SK-MEL-5 (cell line): Measurements from ENCODE around the gene ZBTB16. TPM values are rescaled to one million over a fixed set of nuclear protein-coding genes. Genes with fewer than 3 reads are reported as not detected.
A peak's percentile ranks its signal among the peaks of the same experiment; 100 is the strongest.

ENCODE experiments used
- DNase-seq: peaks from one replicate; pipeline ENCODE4 v3.0.0-alpha.2; 2016; ENCODE audit warnings: low read depth, low spot score
- in situ Hi-C: cut with HindIII; loops from 2 replicates; pipeline ENCODE4 v1.10.0; 2016; ENCODE audit warnings: low sequenced_read_pairs, high pct_unique_total_duplicates, low pct_unique_long_range_greater_than_20kb
- total RNA-seq: library from RNA; depleted of rRNA; stranded (reverse); fragments of >200 nt; shearing (Covaris generic); gene quantifications from 2 replicates; pipeline ENCODE4 v1.2.3, GENCODE V29; 2014

Gene ZBTB16
- total RNA-seq, 1 experiment from 2014 or later = not detected

DNA sequence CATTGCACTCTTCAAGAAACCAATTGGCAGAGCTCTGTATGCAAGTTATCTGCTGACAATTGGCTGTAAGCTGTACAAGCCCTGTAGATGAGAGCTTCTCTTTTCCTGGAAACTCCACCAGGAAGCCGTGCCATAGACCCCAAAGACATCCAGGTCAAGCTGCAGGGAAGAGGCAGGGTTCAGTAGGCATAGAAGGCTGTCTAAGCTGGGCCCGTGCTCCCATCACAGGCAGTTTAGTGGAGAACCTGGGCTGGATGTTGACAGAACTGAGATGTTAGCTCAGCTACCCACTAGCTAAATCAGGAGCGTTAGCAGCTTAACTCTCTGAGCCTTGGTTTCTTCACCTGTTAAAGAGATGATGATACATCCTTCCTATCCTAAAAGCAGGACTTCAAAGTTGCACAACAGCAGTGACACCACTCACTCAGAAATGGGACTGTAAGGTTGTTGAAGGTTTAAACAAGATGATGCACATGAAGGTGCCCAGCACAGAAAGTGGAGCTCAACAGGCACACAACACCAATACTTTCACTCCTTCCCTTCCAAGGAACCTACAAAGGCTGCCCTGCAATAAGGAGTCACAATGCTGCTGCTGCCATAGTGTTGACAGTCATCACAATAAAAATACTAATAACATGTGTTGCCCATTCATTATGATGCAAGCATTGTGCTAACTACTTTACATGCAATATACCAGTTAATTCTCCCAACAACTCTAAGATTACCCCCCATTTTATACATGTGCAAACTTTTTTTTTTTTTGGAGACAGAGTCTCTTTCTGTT is 115.4 kb downstream of the ZBTB16 start:
- in situ Hi-C loops = no loop called here
- no peak for DNase-seq

DNA sequence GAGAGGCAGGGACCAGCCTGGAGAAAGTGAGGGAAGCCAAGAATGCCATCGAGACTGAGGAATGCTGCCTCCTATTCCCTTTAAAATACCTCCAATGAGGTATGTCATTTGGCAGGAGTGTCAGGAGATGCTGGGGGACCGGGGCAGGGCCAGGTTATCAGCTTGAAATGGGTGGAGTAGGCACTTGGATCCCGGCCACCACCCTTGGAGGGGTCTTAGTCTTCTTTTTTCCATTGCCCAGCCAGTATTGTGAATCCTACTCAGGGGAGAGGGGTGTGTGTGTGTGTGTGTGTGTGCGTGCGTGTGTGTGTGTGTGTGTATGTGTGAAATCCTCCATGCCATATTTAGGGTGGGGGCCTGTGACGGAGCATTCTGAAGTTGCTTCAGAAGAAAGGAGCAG is 116.2 kb downstream of the ZBTB16 start:
- DNase-seq = no peak
- in situ Hi-C loops = no loop called here

DNA sequence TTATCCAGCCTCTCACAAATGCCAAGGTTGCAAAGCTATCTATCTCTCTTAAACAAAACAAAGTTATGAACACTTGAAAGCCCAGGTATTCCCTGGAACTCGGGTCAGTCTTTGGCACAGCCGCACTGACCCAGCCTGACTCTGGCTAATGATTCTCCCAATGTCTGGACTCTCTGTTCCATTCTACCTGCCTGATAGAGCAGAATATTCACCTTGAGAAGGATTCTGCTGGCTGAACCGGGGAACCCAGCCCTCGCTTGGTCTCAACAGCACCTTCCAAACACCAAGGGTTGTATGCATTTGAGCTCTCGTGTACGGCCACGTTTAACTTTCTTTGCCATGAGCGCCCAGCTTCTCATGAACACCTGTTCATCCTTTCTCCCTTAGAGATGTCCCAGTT is 116.8 kb downstream of the ZBTB16 start:
- DNase-seq = no peak
- in situ Hi-C loops = no loop called here

DNA sequence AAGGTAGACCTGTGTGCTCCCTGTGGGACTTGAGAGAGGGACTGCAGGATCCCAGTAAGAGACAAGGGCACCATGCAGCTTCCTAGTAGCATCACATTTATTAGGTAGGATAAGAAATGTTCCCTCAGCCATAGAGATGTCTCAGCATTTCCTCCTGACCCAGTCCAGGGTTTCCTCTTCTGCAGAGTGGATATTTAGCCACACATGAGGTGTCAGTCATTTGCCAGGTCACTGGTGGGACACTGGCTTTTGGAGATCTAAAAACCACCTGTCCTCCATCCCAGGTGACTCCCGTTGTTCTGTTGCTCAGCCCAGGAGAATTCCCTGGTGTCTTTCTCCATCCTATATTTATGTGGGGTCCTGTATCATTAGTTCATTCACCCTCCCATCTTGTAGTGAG is 119.1 kb downstream of the ZBTB16 start:
- no peak for DNase-seq
- in situ Hi-C loops = no loop called here

DNA sequence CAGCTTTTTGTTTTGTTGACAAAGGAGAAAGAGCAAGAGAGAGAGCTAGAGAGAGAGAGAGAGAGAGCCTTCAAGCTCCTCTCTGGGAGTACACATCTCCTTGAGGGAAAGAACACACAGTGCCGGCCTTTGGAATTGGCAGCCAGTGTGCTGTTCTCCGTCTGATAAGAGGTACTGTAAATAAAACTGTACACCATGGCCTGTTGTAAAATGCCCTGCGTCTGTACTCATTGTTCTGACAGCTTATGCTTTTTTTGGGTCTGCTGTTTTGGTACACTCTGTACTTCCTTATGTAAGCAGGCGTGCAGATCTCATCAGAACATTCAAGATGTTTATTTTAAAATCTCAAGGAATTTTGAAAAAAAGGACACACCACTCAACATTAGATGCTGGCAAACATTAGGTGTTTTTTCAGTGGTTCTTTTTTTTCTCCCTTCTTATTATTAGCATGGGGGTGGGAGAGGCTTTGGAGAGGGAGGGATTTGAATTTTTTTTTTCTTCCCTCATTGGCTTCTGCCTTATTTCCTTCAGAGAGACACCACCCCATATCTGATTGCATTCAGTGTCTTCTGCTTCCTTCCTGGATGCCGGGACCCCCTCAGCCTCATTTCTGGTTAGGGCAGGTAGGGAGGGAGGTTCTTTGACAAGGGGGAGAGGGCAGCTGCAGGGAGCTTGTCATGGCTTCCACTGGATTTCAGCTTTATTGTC is 119.9 kb downstream of the ZBTB16 start:
- in situ Hi-C loops = no loop called here
- no peak for DNase-seq

DNA sequence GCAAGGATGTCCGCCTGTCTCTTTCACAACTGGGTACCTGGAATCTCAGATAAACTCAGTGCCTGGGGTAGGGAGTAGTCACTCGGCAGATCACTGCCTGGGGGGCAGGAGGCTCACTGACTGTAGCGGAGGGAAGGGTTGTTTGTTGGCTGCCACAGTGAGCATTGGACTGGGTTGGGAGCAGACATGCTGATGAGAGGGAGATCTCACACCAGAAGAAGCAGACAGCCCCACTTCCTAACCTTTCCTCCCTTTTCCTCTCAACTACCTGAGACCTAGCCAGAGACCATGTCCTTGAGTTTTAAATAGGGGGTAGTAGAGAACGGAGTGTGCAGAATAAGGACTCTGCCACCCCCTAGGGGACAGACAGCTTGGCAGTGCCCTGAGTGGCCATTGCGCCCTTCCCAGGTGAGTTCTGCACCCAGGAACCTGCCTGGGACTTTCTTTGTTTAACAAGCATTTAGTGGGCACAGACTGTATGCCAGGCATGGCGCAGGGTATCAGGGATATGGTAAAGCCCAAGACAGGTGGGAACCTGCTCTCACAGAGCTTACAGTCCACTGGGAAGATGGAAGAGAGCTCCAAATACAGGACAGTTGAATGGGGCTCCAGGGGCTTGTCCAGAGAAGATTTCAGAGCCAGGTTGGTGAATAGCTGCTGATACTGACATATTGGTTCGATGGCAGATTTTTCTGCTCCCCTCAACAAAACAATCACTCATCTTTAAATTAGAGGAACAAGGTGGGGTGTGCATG is 121.0 kb downstream of the ZBTB16 start:
- peak; percentile 15 for DNase-seq
- in situ Hi-C loops = no loop called here

DNA sequence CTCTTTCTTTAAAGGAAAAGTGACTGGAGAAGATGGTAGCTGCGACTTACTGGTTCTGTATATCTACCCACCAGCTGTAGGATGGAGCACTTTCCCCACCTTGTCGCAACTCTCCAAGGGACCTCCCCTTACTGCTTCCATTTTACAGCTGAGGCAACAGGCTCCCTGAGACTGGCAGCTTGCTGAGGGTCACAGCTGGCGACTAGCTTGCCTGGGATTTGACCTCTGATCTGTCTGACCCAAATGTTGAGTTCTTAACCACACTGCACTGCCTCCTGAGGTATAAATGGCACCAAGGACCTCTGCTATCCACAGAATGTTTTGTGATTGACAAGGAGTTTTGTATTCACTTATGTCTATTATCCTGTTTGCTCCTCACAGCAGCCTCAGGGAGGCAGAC is 121.7 kb downstream of the ZBTB16 start:
- in situ Hi-C loops = no loop called here
- DNase-seq = no peak

DNA sequence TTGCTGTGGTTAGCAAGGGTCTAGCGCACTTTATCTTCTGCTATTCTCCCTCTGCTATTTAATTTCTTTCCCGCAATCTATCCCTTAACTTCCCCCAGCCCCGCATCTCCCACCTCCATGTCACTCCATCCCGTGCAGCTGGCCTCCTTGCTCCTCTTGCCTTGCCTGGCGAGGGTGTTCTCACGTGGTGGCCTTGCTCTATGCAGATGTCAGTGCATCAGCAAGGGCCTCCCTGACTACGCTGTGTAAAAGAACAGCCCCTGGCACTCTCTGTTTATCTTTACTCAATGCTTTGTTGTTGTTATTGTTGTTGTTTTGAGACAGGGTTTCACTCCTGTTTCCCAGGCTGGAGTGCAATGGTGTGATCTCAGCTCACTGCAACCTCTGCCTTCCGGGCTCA is 122.2 kb downstream of the ZBTB16 start:
- in situ Hi-C loops = no loop called here
- DNase-seq = no peak

DNA sequence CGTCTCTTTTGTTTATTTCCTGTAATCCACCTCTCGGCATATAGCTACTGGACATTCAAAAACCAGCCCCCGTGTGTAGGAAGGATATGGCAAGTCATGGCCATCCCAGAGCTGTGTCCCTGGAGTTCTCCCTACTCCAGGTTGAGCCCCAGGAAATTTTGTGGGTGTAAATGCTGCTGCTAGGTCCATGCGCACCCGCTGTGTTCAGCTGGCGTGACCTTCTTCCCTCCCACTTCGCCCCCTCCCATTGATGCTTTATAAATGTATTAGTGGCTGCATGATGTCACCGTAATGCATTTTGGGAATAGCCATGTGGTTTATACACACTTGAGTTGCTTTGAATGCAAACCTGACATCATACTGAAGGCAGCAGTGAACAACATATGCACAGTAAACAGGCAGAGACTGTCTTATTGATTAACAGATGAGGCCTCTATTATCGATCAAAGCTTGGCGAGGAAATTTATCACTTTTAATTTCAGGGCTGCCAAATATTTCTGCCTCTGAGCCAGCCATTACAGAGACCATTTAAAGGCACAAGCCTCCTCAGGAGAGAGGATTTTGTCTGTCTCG is 123.0 kb downstream of the ZBTB16 start:
- in situ Hi-C loops = no loop called here
- no peak for DNase-seq

DNA sequence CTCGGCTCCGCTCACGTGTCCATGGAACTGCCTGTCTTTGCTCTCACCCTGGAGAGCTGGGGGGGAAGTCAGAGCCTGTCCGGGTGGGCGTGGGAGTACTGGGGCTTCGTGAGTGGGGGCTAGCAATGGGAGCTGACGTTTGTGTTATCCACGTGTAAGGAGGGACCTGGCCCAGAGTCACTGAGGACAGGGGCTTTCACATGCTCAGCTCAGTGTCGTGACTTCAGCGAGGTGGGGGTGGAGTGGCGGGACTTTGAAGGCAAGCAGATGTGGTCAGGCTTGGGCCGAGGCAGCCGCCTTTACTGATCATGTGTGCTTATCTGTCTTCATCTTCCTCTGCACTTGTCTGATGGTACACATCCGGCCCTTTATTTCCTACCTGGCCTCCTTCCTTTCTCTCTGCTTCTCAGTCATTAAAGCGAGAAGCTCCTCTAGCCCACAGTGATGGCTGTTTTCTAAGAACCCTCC is 123.6 kb downstream of the ZBTB16 start:
- in situ Hi-C loops = no loop called here
- no peak for DNase-seq

DNA sequence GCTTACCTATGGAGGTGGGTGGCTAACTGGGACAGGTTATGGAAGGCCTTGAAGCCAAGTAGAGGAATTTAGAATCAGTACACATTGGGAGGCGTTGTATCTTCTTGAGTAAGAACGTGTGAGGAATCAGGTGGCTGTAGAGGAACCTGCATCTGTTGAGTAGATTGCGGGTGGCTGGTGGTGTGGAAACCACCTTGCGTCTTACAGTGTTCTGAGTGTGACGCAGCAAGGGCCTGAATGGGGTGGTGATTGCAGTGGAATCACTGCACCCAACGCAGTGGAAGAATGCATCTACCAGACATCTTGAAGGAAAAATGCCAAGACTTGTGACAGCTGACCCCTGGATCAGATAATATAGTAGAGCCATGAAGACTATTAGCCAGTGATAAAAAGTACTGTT is 125.9 kb downstream of the ZBTB16 start:
- in situ Hi-C loops = no loop called here

DNA sequence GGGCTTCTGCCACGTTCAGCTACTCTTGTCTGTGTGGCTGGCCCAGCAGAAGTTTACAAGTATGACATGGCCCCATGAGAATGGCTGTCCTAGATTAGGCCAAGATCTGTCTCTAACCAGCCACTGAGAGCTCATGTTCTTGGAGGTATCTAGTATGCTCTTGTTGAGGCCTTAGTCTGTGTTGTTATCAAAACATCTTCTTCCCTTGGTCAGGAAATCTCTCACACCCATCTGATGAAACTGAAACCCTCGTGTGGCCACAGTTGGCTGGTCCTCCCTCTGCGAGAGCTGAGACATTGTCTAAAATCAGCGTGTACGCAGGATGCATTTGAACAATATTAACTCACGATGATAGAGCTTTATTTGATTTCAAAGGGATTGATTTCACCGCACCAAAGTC is 127.7 kb downstream of the ZBTB16 start:
- in situ Hi-C loops = no loop called here
- DNase-seq = no peak

More for the DNA sequence above, 125.9 kb downstream of the ZBTB16 start:
- DNase-seq = no peak

DNA sequence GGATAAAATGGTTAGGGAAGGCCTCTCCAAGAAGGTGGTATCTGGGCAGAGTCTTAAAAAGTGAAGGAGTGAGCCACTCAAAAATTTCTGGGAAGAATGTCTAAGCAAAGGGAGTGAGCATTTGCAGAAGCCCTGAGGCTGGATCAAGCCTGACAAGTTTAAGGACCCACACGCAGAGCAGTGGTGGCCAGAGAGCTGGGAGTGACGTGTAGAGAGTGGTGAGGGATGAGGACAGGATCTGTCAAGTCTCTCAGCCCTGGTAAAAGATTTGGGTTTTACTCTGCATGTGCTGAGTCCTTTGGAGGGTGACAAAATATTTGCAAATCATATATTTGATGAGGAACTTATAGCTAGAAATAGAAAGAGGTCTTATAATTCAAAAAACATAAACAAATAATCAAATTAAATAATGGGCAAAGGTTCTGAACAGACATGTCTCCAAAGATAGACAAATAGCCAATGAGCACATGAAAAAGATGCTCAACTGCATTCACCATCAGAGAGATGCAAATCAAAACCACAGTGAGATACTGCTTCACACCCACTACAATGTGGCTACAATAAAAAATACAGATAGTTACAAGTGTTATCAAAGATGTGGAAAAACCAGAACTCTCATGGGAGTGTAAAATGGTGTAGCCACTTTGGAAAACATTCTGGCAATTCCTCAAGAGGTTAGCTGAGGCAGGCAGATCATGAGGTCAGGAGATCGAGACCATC is 129.5 kb downstream of the ZBTB16 start:
- in situ Hi-C loops = no loop called here
- DNase-seq = no peak

DNA sequence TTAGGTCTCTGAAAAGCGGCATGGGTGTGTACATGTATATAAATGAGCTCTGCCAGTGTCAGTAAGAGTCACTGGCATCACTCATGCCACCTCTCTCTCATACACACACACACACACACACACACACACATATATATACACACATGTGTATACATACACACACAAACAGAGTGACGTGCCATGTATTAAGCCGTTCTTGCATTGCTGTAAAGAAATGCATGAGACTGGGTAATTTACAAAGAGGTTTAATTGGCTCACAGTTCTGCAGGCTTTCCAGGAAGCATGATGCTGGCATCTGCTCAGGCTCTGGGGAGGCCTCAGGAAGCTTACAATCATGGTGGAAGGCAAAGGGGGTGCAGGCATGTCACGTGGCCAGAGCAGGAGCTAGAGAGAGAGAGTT is 131.1 kb downstream of the ZBTB16 start:
- DNase-seq = no peak
- in situ Hi-C loops = no loop called here

DNA sequence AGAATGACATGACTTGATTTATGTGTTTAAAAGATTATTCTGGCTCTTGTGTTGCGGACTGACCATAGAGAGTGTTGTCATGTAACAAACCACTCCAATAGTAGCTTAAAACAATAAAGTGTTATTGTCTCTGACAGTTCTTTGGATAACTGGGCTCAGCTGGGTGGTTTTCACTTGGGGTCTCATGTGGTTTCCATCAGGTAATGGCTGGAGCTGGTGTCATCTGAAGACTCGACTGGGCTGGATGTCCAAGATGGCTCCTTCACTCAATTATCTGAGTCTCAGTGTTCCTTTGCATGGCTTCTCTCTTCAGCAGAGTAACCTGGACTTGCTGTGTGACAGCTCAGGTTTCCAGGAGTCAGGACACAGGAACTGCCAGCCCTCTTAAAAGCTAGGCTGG is 132.4 kb downstream of the ZBTB16 start:
- in situ Hi-C loops = no loop called here
- DNase-seq = no peak

DNA sequence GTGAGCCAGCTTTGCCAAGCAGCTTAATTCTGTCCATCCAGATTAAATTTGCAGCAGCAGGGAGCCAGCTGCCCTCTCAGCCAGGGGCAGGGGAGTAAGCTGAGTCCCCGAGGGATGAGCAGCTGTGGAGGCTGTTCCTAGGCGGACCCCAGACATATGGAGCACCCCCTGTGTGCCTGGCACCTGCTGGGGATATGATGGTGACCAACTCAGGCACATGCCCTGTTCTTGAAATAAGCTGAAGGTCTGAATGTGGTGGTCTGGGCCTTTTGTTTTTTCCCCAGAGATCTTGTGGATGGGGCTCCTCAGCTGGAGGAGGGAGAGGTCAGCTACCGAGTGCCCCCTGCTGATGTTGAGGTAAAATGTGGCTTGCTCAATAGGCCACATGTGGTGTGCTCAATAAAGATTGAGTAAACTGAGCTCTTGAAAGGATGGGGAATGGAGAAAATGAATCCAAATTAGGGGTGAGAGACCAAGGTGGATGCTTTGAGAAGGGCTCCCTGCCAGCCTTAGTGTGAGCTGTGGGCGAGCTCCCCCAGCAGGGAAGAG is 133.4 kb downstream of the ZBTB16 start:
- peak; percentile 5 for DNase-seq
- in situ Hi-C loops = no loop called here
